ENCODE results near the gene CELF2.
A peak's percentile ranks its signal among the peaks of the same experiment; 100 is the strongest.

CELF2 gene

GRCh38 chr10:11138314-11139033 lies 120.8 kb downstream of the CELF2 start:
- DNase-seq, result no peak

- no peak for DNase-seq
Measured at GRCh38 chr10:11140963-11141362, 123.3 kb downstream of the CELF2 start.

- peak; percentile 98 for DNase-seq
Measured at GRCh38 chr10:11141571-11142091, 124.0 kb downstream of the CELF2 start.

- no peak for DNase-seq
Measured at GRCh38 chr10:11142777-11143176, 125.1 kb downstream of the CELF2 start.

GRCh38 chr10:11143242-11143641 lies 125.6 kb downstream of the CELF2 start:
- DNase-seq, result no peak

GRCh38 chr10:11144626-11145494 lies 127.2 kb downstream of the CELF2 start:
- no peak for DNase-seq

- peak; percentile 91 for DNase-seq
Measured at GRCh38 chr10:11145495-11145855, 127.8 kb downstream of the CELF2 start.

- peak; percentile 50 for DNase-seq
Measured at GRCh38 chr10:11146402-11147171, 128.9 kb downstream of the CELF2 start.

GRCh38 chr10:11147722-11148121 lies 130.1 kb downstream of the CELF2 start:
- no peak for DNase-seq

- DNase-seq, result no peak
Measured at GRCh38 chr10:11148142-11149028, 130.7 kb downstream of the CELF2 start.

- DNase-seq, result no peak
Measured at GRCh38 chr10:11149807-11150141, 132.1 kb downstream of the CELF2 start.

GRCh38 chr10:11150231-11150731 lies 132.6 kb downstream of the CELF2 start:
- DNase-seq, result no peak

GRCh38 chr10:11150879-11151415 lies 133.3 kb downstream of the CELF2 start:
- no peak for DNase-seq

GRCh38 chr10:11152801-11153200 lies 135.1 kb downstream of the CELF2 start:
- DNase-seq, result no peak

- no peak for DNase-seq
Measured at GRCh38 chr10:11153245-11153644, 135.6 kb downstream of the CELF2 start.

- no peak for DNase-seq
Measured at GRCh38 chr10:11153766-11154165, 136.1 kb downstream of the CELF2 start.

- DNase-seq, result no peak
Measured at GRCh38 chr10:11154333-11154732, 136.7 kb downstream of the CELF2 start.

GRCh38 chr10:11154849-11155498 lies 137.3 kb downstream of the CELF2 start:
- no peak for DNase-seq

- DNase-seq, result no peak
Measured at GRCh38 chr10:11156480-11156879, 138.8 kb downstream of the CELF2 start.

- DNase-seq, result no peak
Measured at GRCh38 chr10:11157292-11158076, 139.8 kb downstream of the CELF2 start.
